HG03378 (cell line): ENCODE measurements around the gene GLS.
"Not testable (repeated sequence)": the region's sequence is repeated elsewhere in the genome, so short reads cannot be mapped to it uniquely, and the experiment has no call there.

Source experiments
- ATAC-seq: cut with Tn5 transposase; IDR thresholded peaks from one replicate; pipeline ENCODE4 v1.9.1; 2021; ENCODE audit warnings: mild to moderate bottlenecking, moderate library complexity; ENCODE audit not compliant: unreplicated experiment

Gene GLS

DNA sequence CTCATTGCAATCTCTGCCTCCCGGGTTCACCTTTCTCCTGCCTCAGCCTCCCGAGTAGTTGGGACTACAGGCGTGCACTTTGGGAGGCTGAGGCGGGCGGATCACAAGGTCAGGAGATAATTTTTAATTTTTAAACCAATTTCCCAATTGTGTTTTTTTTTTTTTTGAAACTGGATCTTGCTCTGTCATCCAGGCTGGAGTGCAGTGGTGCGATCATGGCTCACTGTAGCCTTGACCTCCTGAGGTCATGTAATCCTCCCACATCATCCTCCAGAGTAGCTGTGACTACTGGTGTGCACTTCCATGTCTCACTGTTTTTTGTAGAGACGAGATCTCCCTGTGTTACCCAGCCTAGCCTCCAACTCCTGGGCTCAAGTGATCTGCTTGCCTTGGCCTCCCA, 49.3 kb downstream of the GLS start:
- no peak for ATAC-seq

DNA sequence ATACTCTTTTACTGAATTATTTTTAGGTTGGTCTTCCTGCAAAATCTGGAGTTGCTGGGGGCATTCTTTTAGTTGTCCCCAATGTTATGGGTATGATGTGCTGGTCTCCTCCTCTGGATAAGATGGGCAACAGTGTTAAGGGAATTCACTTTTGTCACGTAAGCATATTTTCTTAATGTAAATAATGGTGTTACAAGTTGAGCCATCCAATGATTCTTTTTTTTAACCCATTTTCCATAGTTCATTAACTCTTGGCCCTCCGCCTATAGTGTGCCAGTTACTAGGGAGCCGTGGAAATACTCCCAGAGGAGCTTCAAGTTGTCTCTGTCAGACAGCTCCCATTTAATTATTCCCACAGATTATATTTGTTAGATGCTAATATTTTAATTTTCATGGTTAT, 49.8 kb downstream of the GLS start:
- ATAC-seq, result no peak

DNA sequence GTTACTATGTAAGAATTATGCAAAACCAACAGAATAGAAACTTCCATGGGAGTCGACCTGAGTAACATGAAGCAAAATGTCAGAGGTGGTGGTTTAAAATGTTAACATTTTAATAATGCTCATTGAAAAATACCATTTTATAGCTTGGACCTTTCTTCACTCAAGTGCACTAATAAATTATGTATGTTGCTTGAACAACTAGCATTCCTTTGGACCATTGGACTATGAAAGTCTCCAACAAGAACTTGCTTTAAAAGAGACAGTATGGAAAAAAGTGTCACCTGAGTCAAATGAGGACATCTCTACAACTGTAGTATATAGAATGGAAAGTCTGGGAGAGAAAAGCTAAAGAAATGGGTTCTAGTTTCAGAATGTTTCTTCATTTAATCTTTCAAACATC, 51.9 kb downstream of the GLS start:
- no peak for ATAC-seq

DNA sequence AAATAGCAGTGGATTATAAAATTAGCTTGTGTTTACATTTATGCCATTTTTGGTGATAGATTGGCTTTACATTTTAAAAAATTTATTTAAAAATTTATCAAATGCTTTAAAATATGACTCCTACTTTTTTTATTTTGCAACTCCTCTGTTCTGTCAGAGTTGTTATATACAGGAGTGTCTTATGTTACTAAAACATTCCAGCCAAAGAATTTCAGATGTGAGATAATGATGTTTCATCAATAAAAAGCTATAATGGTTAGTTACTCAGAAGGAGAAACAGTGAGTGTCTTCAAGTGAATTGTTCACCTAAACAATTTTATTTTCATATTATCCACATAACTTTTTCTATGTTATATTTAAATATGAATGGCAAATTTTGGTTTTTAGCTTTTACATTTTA, 52.7 kb downstream of the GLS start:
- no peak for ATAC-seq

DNA sequence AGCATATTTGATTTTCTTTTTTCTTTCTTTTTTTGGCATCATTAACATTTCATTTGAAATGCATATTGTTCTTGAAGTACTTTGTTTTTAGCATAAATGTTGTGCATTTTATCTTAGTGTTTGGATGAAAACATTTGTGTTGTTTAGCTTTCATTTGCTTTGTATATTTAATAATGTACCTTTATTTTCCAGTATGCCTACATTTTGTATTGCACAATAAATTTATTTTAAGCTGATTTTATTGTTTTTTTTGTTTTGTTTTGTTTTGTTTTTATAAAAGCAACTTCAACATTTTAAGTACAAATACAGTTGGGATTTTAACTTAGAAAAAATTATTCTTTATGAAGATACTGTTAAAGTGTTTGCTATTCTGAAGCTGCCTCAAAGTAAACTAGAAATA, 54.4 kb downstream of the GLS start:
- ATAC-seq, result no peak

DNA sequence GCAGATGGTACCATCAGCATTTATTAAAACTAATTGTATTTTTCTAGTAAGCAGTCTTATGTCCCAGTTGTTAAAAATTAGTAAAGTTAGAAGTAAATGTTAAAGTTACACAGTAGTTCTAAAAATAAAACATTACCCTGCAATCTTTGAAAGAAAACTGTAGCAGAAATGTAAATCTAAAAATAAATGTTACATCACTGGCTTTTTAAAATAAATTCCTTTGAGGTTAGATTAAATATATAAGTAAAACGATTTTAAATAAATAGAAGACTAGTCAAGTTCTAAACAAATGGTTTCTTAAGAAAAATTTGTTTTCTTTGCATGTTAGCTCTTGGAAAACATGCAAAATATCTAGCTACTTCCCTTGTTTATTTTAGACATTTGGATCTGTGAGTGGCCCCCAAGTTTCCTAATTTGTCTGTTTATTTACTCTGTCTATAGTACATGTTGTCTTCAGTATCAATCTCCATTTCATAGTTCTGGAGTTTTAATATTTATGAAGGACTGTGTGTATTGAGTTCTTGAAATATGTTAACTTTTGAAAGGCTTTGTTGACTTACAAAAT, 58.2 kb downstream of the GLS start:
- ATAC-seq, result no peak

DNA sequence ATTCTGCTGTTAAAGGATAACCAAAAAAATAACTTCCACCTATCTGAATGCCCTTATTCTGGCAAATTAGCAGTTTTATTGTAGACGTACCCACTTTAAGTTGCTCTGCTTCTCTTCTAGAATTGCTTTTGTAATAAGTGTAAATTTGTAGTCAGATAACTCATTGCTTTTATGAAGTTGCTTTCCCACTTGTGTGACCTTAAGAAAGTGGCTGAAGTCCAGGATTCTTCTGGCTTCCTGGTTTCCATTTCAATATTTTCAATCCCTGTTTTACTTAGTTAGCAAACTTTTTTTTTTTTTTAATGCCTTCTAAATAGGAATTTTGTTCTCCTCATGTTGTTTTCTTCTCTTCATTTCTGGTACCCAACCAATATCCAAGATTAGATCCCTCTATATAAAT, 59.8 kb downstream of the GLS start:
- no peak for ATAC-seq

DNA sequence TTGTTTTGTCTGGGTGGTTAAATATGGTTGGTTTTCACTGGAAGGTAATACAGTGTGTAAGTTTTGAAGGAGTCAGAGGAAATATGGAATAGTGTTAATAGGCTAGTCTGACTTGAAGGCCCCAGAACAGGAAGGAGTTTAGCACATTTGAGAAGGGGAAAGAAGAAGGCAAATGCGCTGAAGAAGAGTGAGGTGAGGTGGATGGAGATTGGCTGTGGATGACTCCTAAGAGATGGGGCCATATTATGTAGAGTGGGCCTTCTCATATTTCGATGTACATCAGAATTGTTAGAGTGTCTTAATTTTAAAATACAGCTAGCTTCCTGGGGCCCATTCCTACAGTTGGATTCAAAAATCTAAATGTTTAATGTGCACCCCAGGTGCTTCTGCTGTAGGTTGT, 61.0 kb downstream of the GLS start:
- no peak for ATAC-seq

DNA sequence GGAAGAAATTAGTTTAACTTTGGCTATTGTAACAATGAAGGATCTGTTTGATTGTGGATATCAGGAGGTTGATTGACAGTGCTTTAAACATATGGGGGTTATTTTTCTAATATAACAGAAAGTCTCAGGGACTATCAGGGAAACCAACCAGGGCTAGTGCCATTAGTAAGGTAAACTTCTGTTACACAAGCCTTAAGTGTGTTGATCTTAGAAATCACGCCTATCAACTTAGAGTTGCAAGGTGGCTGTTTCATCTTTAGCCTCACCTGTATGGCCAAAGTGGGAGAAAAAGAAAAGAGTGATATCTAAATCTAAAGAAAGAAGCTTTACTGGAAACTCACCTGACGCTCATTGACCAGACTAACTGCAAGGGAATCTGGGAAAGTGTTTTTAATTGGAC, 62.1 kb downstream of the GLS start:
- ATAC-seq, result no peak

DNA sequence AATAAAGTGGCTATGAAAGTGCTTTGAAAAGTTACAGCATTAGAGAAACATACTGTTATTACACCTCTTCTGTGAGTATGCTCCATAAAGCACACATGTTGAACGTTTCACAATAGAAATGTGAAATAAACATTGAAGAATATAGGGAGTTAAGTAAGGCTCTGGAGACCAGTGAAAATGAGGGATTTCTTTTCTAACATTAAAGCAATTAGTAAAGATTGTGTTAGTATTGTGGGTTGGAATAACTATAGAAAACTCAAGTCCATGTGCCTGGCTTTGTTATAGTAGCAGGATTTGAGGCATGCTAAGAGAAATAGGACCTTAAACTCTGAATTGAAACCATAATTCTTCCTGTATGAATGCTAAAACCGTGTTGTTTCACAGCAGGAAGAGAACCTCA, 63.1 kb downstream of the GLS start:
- ATAC-seq, result no peak

DNA sequence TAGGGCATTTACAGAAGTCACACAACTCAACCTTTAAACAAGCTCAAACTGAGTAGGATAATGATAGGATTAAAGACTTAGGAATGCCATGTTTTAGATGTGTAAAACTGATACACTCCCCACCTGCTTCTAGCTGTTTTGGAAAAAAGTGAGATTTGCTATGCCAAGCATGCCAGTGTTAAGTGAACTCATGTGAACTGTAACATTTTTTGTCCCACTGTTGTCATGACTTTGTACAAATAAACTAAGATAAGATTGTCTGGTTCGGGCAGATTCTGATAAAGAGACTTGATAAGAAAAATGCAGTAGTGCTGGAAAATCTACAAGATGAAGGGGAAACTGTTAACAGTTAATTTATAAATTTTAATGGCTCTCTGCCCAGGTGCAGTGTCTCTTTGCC, 66.5 kb downstream of the GLS start:
- no peak for ATAC-seq

DNA sequence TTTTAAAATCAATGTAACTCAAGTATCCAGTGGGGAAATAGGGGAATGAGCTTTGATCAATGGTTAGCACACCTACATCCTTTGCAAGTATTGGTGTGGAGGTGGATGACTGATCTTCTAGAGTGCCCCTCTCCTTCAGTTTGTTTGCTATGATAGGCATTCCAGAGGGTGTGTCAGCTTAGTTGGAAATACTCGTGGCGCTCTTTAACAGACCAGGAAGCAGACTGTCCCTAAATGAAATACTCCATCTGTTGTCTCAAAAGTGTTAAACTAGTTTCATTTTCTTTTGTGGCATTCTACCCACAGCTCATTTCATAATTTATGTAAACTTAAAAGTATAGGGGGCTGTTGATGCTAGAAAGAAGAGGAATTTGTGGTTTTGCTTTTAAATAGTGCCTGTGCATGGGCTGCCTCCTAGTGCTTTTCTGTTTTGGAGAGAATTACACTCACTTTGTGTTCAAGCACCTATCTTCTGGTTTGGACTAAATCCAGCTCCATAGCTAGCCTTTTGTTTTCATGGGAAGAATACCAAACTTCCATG, 67.2 kb downstream of the GLS start:
- ATAC-seq, result peak; percentile 78

DNA sequence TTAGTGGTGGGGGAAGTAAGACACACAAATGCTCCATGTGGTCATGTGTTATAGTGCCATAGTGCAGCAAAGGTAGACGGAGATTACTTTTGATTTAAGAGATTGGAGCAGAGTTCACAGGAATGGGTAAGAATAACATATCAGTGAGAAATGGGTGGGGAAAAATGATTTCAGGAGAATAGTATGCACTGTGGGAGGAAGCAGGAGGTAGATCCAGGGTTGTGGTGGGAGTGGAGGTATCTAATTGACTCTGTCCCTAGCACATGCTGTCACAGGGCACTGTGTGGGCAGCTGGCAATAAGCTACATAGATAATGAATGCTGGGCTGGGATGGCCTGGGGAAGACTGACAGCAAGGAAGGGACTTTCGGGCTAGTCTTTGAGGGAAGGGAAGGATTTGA, 68.0 kb downstream of the GLS start:
- no peak for ATAC-seq

DNA sequence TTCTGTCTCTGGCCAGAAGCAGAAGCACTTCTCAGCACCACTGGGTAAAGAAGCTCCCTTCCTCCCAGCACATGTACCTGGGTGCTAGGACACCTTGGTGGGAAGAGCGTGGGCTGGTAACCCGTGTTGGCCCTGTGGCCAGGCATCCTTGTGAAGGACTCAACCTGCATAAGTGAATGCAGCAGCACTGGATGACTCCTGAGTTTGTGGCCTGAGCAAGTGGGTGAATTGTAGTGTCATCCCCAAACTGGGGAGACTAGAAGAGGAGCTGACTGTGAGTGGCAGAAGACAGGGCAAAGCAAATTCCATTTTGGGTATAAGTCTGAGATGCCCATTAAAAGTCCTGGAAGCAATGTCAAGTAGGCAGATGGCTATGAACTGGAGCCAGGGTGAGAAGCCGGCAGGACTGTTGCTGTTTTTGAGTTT, 70.0 kb downstream of the GLS start:
- no peak for ATAC-seq

DNA sequence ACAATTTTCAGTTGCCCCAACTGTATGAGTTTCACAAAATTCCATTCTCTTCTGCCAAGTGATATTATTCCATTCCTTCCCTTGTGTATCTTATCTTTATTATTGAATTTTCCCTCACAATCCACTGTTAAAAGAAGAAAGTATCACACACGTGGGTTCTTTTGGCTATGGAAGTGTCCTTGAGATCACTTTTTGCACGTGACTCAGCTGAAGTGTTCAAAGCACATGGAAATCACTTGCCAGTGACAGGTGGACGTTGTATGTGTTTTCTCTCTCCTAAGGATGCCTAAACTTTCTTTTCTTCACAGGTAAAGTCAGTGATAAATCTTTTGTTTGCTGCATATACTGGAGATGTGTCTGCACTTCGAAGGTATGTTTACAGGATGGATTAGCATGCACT, 72.6 kb downstream of the GLS start:
- ATAC-seq, result no peak

DNA sequence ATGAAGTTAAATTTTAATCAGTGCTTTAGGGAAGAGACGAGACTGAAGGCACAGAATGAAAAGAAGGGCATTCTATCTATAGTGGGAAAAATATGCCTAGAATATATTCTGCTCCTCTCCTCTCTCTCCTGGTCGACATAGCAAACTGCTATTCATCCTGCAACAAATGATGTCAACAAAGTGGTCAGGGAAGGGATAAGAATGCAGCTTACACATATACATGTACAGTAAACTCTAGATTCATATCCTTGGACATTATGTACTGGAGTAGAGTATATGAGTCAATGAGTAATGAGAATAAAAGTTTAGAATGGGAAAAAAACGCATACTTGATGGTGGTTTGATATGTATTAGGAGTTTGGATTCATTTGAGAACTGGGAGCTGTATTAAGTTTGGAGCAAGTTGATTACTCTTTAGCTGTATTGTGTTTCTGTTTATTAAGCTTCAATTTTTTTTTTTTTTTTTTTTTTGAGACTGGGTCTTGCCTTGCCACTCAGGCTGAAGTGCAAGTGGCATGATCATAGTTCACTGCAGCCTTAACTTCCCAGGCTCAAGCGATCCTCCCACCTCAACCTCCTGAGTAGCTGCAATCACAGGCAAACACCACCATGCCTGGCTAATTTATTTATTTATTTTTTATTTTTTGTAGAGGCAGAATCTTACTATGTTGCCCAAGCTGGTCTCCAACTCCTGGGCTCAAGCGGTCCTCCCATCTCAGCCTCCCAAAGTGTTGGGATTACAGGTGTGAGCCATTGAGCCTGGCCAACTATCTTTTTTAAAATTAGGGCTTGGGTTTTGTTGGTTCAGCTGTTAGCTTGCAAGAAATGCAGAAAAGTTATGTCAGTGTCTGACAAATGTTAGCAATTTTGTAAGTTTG, 79.5 kb downstream of the GLS start:
- ATAC-seq, result no peak

DNA sequence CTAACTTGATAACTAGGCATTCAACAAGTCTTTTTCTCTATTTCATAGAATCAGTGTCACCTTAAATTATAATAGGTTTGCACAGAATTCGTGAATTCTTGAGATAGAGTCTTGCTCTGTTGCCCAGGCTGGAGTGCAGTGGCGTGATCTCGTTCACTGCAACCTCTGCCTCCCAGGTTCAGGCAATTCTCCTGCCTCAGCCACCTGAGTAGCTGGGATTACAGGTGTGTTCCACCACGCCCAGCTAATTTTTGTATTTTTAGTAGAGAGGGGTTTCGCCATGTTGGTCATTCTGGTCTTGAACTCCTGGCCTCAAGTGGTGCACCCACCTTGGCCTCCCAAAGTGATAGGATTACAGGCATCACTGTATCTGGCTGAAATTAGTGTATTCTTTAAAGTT, 80.5 kb downstream of the GLS start:
- ATAC-seq, result not testable (repeated sequence)

DNA sequence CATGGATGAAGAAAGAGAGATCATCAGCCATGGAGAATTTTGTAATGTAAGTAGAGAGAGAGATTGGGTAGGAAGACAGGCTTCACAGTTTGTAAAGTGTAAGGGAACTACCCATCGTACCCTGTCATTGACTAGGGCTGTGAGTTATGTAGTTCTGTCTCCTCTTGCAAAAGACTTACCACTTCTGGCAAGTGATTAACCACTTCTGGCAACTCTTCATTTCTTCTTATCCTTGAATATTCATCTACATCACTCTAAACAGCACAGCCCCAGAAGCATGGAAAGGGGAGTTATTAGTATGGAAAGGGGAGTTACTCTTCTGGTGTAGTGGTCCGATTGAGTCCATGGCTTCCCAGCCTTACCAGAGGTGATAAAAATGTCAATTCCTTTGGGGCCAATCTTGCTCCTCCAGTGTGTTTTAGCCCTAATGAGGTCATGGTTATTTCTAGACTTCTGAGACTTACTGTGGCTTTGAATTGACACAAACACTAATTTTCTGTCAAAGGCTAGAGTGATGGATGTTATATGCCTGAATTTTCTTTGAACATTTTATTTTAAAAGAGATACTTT, 81.4 kb downstream of the GLS start:
- peak; percentile 44 for ATAC-seq

DNA sequence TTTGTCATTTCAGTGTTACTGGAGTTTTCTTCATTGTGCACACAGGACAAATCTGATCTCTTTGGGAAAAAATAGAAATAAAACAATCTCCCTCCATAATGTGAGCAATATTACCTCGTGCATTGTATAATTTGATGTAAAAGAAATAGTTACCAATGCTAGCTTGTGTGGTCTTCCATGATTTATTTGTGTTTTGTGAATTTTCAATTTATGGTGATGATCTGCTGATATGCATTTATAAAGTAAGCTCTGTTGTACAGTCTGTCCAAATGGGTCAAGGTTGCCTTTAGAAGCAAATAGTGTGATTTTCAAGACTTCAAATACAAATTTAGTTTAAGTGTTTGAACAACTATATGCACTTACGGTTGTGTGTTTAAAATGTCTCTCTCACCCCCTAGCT, 82.5 kb downstream of the GLS start:
- no peak for ATAC-seq

DNA sequence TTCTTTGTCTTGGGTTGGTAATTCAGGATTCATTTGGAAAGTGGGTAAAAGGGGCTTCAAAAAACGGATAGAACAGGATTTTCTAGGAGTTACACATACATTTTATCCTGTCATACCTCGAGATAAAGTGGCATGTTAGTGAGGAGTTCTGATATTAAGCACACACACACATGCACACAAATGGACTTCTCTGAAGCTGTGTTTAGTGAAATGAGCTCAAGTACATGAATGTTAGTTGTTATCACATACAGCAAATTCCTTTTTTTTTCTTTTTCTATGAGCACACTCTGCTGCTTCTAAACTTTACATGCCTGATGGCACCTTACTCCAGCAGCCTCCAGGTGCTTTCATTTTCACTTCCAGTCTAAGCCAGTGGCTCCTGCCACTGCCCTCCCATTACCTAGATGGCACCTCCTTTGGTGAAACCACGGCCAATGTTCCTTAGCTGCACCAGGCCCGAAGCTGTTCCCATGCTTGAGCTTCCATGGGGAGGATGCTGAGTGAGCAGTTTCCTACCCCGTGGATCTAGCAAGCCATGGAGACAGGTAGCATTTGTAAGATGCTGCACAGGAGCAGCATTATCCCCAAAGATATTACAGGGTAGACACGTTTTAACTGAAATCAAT, 83.7 kb downstream of the GLS start:
- no peak for ATAC-seq

DNA sequence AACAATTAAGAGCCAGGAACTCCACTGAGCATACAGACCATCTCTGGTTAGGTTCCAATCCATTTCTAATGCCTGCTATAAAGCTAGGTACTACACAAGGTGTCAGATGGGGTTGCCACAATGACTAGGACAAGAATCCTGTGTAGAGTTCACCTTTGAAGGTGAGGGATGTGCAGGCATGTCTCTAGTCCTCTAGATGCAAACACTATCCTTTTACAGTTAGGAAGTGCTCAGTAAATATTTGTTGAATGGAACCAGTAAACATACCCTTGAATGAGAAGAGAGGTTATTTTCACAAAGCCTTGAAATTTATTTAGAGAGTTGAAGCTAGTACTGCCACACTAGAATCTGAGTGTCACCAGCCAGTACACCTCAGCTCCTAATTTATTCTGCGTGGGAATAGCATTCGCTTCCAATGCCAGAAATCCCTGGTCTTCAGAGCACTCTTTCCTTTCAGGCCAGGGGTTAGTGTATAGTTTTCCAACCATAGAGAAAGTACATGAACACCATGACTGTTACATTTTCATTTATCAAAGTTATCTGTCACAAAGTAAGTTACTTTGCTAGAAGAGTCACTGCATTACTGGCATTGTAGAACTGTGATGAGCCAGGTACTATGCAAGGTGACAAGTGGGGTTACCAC, 85.1 kb downstream of the GLS start:
- no peak for ATAC-seq
